Adipocyte (in vitro differentiated cells): ENCODE data around the gene MAGI3.
"Not testable (repeated sequence)": the region's sequence is repeated elsewhere in the genome, so short reads cannot be mapped to it uniquely, and the experiment has no call there.

Experiments
- DNase-seq: peaks from one replicate; pipeline ENCODE4 v3.0.0-alpha.2; 2015; ENCODE audit warnings: low read depth
- H3K27me3 ChIP-seq: replicated peaks from 2 replicates; pipeline ENCODE4 v1.7.0; 2013; ENCODE audit warnings: mild to moderate bottlenecking, low read length, moderate library complexity; ENCODE audit not compliant: control insufficient read depth, insufficient read depth
- H3K36me3 ChIP-seq: 2 replicates; pipeline ENCODE4 v1.7.0; 2013; ENCODE audit warnings: low read length, mild to moderate bottlenecking, moderate library complexity; ENCODE audit not compliant: control insufficient read depth, insufficient read depth, severe bottlenecking
- H3K4me1 ChIP-seq: 2 replicates; pipeline ENCODE4 v1.7.0; 2013; ENCODE audit warnings: mild to moderate bottlenecking, low read length, moderate library complexity; ENCODE audit not compliant: control insufficient read depth, insufficient read depth
- H3K4me3 ChIP-seq: 2 replicates; pipeline ENCODE4 v1.7.0; 2013; ENCODE audit warnings: mild to moderate bottlenecking, low read length, moderate library complexity
- H3K9ac ChIP-seq: 2 replicates; pipeline ENCODE4 v1.7.0; 2013; ENCODE audit warnings: mild to moderate bottlenecking, low read length, moderate library complexity
- H3K9me3 ChIP-seq: 2 replicates; pipeline ENCODE4 v1.7.0; 2013; ENCODE audit warnings: mild to moderate bottlenecking, low read length, moderate library complexity; ENCODE audit not compliant: control insufficient read depth

The MAGI3 gene

DNA sequence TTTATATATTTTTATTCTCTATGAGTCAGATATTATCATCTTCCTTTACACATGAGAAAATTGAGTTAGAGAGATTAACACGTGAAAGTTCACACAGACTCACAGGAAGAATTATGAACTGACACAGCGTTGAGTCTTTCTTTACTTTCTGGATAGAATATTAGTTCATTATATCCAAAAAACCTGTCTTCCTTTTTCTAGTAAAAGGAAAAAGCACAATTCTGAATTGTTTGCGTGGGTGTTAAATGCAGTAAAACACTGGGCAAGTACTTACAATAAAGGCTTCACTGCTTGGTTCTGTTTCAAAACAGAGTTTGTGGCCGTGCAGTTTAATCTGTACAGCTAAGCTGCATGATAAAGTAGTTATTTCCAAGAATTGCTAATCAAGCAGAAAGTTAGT lies 10.8 kb downstream of the MAGI3 start:
- Histone ChIP-seq H3K27me3 (no peaks in the 10 kb centered on the region), H3K4me3 (no peak overlapping the region), H3K36me3 (no peaks in the 10 kb centered on the region), H3K4me1 (peaks cover 7% of the 10 kb centered on the region), H3K9me3 (no peaks in the 10 kb centered on the region), H3K9ac (no peak overlapping the region)
- no peak for DNase-seq

DNA sequence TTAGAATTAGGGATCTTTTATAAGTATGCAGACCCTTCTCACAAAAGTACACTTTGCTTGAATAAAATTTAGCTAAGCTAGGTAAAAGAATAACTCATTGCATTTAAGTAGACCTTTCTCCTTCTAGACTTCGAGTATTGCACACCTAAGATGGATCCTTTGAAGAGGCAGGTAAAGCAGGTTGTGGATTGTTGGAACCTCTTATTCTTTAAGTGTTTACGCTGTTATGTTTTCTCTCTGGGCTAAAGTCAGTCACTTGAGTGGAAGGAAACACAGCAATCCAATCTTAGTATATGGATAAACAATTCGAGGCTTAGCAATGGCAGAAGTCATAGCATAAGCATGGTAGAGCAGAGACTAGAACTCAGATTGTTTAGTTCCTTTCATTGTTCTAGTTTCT lies 11.4 kb downstream of the MAGI3 start:
- H3K9me3 ChIP-seq: no peaks in the 10 kb centered on the region
- peaks cover 3% of the 10 kb centered on the region for H3K4me1 ChIP-seq
- DNase-seq: no peak
- no peak overlapping the region for H3K4me3 ChIP-seq
- no peak overlapping the region for H3K9ac ChIP-seq
- no peaks in the 10 kb centered on the region for H3K27me3 ChIP-seq
- no peaks in the 10 kb centered on the region for H3K36me3 ChIP-seq

DNA sequence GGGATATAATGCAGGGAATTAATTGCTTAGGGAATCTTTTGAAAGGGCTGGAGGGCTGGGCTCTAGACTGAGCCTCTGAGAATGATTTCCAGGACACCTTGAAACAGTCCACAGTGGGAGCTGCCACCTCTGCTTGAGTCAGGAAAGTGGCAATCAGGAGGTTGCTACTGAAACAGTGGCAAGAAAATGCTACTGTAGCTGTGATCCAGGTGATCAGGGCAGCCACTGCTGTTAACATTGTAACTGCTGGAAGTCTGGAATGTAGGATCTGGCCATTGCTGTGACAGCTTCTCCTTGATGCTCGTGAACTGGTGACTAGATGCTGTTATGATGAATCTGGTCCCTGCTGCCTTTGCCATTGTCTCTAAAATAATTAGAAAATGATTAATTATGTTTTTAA lies 12.8 kb downstream of the MAGI3 start:
- Histone ChIP-seq H3K9ac (no peak overlapping the region), H3K9me3 (no peaks in the 10 kb centered on the region), H3K4me3 (no peak overlapping the region), H3K27me3 (no peaks in the 10 kb centered on the region), H3K36me3 (no peaks in the 10 kb centered on the region), H3K4me1 (no peaks in the 10 kb centered on the region)
- DNase-seq: no peak

DNA sequence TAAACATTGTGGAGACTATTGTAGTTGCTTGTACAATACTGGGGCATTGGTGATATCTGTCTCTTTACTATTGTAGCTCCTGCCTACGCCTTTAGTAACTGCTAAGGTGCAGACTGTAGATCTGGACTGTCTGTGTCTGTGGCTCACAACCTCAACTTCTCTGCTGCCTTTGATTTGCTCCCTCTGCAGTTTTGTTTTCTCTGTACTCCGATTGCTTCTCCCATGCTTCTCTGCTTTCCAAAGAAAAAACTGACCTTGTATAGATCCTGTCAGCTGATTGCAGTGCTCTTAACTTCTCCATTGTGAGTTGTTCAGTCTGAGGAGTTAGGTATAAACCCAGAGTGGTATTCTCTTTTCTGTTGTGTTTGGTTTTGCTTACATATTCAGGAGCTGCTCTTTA lies 15.3 kb downstream of the MAGI3 start:
- Histone ChIP-seq H3K4me1 (peaks cover under 1% of the 10 kb centered on the region), H3K4me3 (no peak overlapping the region), H3K27me3 (no peaks in the 10 kb centered on the region), H3K9ac (no peak overlapping the region), H3K36me3 (no peaks in the 10 kb centered on the region), H3K9me3 (no peaks in the 10 kb centered on the region)
- peak; percentile 21 for DNase-seq

DNA sequence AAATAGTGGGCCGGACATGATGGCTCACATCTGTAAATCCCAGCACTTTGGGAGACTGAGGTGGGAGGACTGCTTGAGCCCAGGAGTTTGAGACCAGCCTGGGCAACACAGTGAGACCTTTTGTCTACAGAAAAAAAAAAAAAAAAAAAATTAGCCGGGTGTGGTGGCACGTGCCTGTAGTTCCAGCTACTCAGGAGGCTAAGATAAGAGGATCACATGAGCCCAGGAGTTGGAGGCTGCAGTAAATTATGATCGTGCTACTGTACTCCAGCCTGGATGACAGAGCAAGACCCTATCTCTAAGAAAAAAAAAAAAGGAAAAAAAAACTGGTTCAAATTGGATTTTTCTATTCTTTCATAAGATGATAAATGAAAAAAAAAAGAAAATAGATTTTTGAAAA lies 15.8 kb downstream of the MAGI3 start:
- not testable (repeated sequence) for H3K36me3 ChIP-seq, H3K27me3 ChIP-seq, DNase-seq, H3K4me3 ChIP-seq, H3K9me3 ChIP-seq, H3K4me1 ChIP-seq, H3K9ac ChIP-seq

DNA sequence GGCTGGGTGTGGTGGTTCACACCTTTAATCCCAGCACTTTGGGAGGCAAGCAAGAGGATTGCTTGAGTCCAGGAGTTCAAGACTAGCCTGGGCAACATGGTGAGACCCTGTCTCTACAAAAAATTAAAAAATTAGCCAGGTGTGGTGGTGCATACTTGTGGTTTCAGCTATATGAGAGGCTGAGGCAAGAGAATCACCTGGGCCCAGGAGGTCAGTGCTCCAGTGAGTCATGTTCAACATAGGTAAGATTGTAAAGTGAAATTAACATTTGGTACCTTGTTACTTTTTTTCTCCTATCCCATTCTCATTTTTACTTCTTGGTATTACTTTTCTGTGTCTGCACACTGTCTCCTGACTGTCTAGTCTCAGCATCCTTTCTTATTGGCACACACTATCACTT lies 19.0 kb downstream of the MAGI3 start:
- Histone ChIP-seq H3K9me3 (no peaks in the 10 kb centered on the region), H3K9ac (no peak overlapping the region), H3K4me1 (peaks cover 8% of the 10 kb centered on the region), H3K4me3 (no peak overlapping the region), H3K36me3 (no peaks in the 10 kb centered on the region), H3K27me3 (no peaks in the 10 kb centered on the region)
- DNase-seq: no peak

DNA sequence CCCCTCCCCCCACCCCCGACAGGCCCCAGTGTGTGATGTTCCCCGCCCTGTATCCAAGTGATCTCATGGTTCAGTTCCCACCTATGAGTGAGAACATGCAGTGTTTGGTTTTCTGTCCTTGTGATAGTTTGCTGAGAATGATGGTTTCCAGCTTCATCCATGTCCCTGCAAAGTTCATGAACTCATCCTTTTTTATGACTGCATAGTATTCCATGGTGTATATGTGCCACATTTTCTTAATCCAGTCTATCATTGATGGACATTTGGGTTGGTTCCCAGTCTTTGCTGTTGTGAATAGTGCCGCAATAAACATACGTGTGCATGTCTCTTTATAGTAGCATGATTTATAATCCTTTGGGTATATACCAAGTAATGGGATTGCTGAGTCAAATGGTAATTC lies 21.7 kb downstream of the MAGI3 start:
- not testable (repeated sequence) for DNase-seq, H3K27me3 ChIP-seq, H3K36me3 ChIP-seq, H3K4me3 ChIP-seq, H3K9me3 ChIP-seq, H3K9ac ChIP-seq, H3K4me1 ChIP-seq

DNA sequence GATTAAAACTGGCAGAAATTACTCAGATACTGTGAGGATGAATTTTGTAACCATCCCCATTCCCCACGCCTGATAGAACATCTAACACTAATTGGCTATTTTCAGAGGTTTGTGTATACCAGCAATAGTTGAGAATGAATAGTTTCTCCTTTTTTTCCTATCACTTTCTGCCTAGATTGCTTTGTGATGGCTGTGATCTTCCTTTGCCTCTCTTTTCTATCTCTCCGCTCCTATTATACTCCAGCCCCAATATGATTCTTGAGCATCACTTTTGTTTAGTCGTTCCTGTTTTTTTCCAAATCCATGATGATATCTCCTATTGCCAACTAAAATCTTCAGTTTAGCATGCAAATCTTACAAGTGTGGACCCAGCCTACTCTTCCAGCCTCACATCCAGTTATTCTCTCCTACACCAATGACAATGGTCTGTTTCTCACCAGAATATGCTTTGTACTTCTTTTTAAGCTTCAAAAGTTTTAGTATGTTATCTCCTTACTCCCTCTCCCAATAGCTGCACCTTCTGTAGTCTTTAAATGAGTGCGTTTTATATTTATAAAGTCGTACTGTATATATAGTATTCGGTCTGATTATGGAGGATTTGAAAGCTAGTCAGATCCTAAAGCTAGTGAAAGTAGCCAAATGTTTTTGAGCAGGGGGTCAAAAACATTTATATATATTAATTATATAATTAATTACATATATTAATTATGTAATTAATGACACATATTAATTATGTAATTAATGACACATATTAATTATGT lies 25.2 kb downstream of the MAGI3 start:
- Histone ChIP-seq H3K4me1 (peaks cover 8% of the 10 kb centered on the region), H3K36me3 (no peaks in the 10 kb centered on the region), H3K9me3 (no peaks in the 10 kb centered on the region), H3K9ac (no peak overlapping the region), H3K4me3 (no peak overlapping the region), H3K27me3 (no peaks in the 10 kb centered on the region)
- DNase-seq: peak; percentile 28

DNA sequence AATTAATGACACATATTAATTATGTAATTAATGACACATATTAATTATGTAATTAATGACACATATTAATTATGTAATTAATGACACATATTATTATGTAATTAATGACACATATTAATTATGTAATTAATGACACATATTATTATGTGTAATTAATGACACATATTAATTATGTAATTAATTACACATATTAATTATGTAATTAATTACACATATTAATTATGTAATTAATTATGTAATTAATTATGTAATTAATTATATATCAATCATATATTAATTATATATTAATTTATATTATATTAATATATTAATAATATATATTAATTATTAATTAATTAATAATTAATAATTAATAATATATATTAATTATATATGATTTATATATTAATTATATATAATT lies 25.8 kb downstream of the MAGI3 start:
- not testable (repeated sequence) for H3K36me3 ChIP-seq, H3K9ac ChIP-seq, H3K4me3 ChIP-seq, H3K9me3 ChIP-seq, H3K4me1 ChIP-seq, H3K27me3 ChIP-seq, DNase-seq

DNA sequence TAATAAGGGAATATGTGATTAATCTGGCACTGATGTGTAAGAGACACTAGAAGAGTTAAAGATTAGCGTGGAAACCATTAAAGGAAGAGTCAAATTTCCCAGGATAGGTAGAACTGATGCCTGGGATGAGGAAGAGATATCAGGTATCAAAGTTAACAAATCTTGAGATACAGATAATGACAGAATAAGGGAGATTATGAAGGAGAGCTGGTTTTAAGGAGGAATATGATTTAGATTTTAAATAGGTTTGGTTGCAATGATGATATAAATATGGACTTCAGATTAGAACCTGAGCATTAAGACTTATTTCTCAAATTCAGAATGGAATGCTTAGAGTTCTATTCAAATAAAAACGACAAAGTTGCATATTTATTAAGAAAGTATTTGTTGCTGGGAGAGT lies 26.2 kb downstream of the MAGI3 start:
- Histone ChIP-seq H3K9me3 (no peaks in the 10 kb centered on the region), H3K9ac (no peak overlapping the region), H3K36me3 (no peaks in the 10 kb centered on the region), H3K27me3 (no peaks in the 10 kb centered on the region), H3K4me1 (no peaks in the 10 kb centered on the region), H3K4me3 (no peak overlapping the region)
- peak; percentile 30 for DNase-seq

DNA sequence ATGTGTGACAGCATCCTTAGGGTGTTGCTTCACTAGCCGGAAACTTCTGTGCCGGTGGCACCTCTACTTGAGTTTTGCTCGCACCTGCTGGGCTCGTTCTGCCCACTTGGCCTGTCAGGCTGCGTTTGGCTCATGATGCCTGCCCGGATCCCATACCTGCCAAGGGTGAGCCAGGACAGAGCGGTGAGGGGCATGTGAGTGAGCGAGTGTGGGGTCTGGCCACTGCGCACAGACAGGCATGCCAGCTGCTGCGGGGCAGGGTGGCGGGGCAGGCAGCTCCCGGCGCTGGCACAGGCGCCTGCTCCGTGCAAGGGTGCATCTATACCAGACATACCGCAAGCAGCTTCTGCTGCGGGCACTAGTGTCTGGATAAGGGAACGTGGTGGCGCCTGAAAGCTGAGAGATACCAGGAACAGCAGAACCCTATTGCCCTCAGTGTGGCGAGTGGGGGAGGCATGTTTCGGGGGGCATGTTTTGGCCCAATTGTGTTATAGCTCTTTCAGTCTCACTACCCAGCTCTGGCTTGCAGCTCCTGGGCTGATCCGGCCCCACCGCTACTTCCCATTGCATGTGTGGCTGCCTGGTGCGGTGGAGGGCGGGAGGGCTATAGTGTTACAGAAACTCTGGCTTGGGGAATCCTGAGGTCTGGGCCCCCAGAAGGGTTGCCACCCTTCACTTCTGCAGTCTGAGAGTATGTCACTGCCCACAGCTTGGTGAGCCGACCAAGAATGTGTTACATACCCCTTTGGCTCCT lies 32.2 kb downstream of the MAGI3 start:
- Histone ChIP-seq H3K36me3 (no peaks in the 10 kb centered on the region), H3K9me3 (peaks cover 3% of the 10 kb centered on the region), H3K4me1 (no peaks in the 10 kb centered on the region), H3K4me3 (no peak overlapping the region), H3K27me3 (no peaks in the 10 kb centered on the region), H3K9ac (no peak overlapping the region)
- DNase-seq: no peak
